H1 (cell line): ENCODE results near the gene NFYA. TPM values are rescaled to one million over a fixed set of nuclear protein-coding genes. Genes with fewer than 3 reads are reported as not detected.

Source experiments
- CTCF ChIA-PET: fragments of 300-600 bp; sonication (Branson Sonifier 250); formaldehyde crosslinking; loops from one replicate; lab custom pipeline; 2021; ENCODE audit not compliant: partially characterized antibody; lab: Charles Lee
- POLR2A ChIA-PET: fragments of 300-600 bp; sonication (Branson Sonifier 250); formaldehyde crosslinking; loops from one replicate; lab custom pipeline; 2021; ENCODE audit warnings: inconsistent platforms; ENCODE audit not compliant: partially characterized antibody; lab: Charles Lee
- DNase-seq, 2 experiments: peaks; one replicate each; pipeline versions ENCODE4 v3.0.0 to v3.0.0-alpha.2; 2010 to 2022; ENCODE audit warnings: low spot score in 2 of 2, low read depth in 1 of 2, mixed read lengths in 1 of 2
- FAIRE-seq: peaks from 2 replicates; lab custom pipeline; 2011; peaks lifted over from hg19 to GRCh38; lab: Jason Lieb, UNC
- H2AFZ ChIP-seq: 2 replicates; pipeline ENCODE4 v1.8.1; 2012; ENCODE audit warnings: low read length, inconsistent platforms
- H2AK5ac ChIP-seq: 2 replicates; pipeline ENCODE4 v1.6.1; 2013; ENCODE audit warnings: low read depth, low read length
- H2BK120ac ChIP-seq: replicated peaks from 2 replicates; pipeline ENCODE3; 2013; ENCODE audit warnings: low read depth, low read length, inconsistent platforms
- H2BK12ac ChIP-seq: 2 replicates; pipeline ENCODE4 v1.6.1; 2013; ENCODE audit warnings: low read depth, low read length
- H2BK15ac ChIP-seq: 2 replicates; pipeline ENCODE4 v1.6.1; 2013; ENCODE audit warnings: low read length
- H2BK20ac ChIP-seq: 2 replicates; pipeline ENCODE4 v1.6.1; 2013; ENCODE audit warnings: low read length
- H2BK5ac ChIP-seq: 2 replicates; pipeline ENCODE4 v1.6.1; 2013; ENCODE audit warnings: low read depth, low read length
- H3K14ac ChIP-seq: 2 replicates; pipeline ENCODE4 v1.6.1; 2013; ENCODE audit warnings: inconsistent platforms; ENCODE audit not compliant: insufficient read length
- H3K18ac ChIP-seq: 2 replicates; pipeline ENCODE4 v1.6.1; 2013; ENCODE audit warnings: low read length; ENCODE audit errors: extremely low read depth
- H3K23ac ChIP-seq: 2 replicates; pipeline ENCODE4 v1.6.1; 2013; ENCODE audit warnings: inconsistent platforms; ENCODE audit not compliant: insufficient read length
- H3K23me2 ChIP-seq: 2 replicates; pipeline ENCODE4 v1.6.1; 2013; ENCODE audit warnings: low read depth, low read length
- H3K27ac ChIP-seq: 2 replicates; pipeline ENCODE4 v1.6.1; 2011; ENCODE audit warnings: low read depth, low read length, inconsistent platforms
- H3K27me3 ChIP-seq, 4 experiments: replicated peaks in 1 of 4; 1 replicate in 1 of 4; 2 replicates in 3 of 4; pipeline versions ENCODE4 v1.6.1 to v1.8.1; 2011 to 2013; ENCODE audit warnings: low read length in 3 of 4, mild to moderate bottlenecking in 3 of 4, inconsistent platforms in 2 of 4, mixed read lengths in 2 of 4, moderate library complexity in 1 of 4; ENCODE audit not compliant: control insufficient read depth in 3 of 4, insufficient read depth in 3 of 4; ENCODE audit errors: extremely low read depth in 1 of 4
- H3K36me3 ChIP-seq, 4 experiments: 2 replicates each; pipeline versions ENCODE4 v1.6.1 to v1.8.1; 2011 to 2013; ENCODE audit warnings: mild to moderate bottlenecking in 4 of 4, low read length in 3 of 4, moderate library complexity in 2 of 4, control low read depth in 1 of 4, inconsistent platforms in 1 of 4; ENCODE audit not compliant: insufficient read depth in 4 of 4, control insufficient read depth in 2 of 4
- H3K4ac ChIP-seq: replicated peaks from 2 replicates; pipeline ENCODE3; 2013; ENCODE audit warnings: low read length, low read depth, mixed read lengths, inconsistent platforms; ENCODE audit not compliant: insufficient read length
- H3K4me1 ChIP-seq, 4 experiments: replicated peaks in 1 of 4; 1 replicate in 1 of 4; 2 replicates in 3 of 4; pipeline versions ENCODE4 v1.6.1 to v1.8.1; 2011 to 2013; ENCODE audit warnings: low read length in 3 of 4, inconsistent platforms in 2 of 4, mixed read lengths in 1 of 4; ENCODE audit not compliant: insufficient read depth in 4 of 4, control insufficient read depth in 3 of 4
- H3K4me2 ChIP-seq, 2 experiments: 2 replicates each; pipeline versions ENCODE4 v1.6.1 to v1.8.1; 2011 to 2013; ENCODE audit warnings: low read depth in 2 of 2, low read length in 2 of 2, control low read depth in 1 of 2, inconsistent platforms in 1 of 2, mild to moderate bottlenecking in 1 of 2; ENCODE audit not compliant: insufficient read depth in 1 of 2
- H3K4me3 ChIP-seq, 4 experiments: fragments of 200-600, 300-600 bp in 1 of 4; sonication (generic), shearing (Covaris generic), sonication (Bioruptor Twin) in 1 of 4; 2 replicates each; pipeline versions ENCODE4 v1.5.1 to v1.8.1; 2011 to 2016; ENCODE audit warnings: low read length in 4 of 4, low read depth in 3 of 4, control low read depth in 2 of 4, inconsistent platforms in 2 of 4, mild to moderate bottlenecking in 2 of 4, mixed read lengths in 1 of 4, moderate library complexity in 1 of 4; ENCODE audit not compliant: insufficient read depth in 2 of 4; ENCODE audit errors: extremely low read depth in 1 of 4
- H3K56ac ChIP-seq: replicated peaks from 2 replicates; pipeline ENCODE3; 2013; ENCODE audit warnings: low read depth, mild to moderate bottlenecking, mixed read lengths, low read length, inconsistent platforms; ENCODE audit not compliant: insufficient read length
- H3K79me1 ChIP-seq: 2 replicates; pipeline ENCODE4 v1.6.1; 2013; ENCODE audit warnings: low read depth, low read length, control low read depth
- H3K79me2 ChIP-seq, 2 experiments: 2 replicates each; pipeline versions ENCODE4 v1.6.1 to v1.8.1; 2012 to 2013; ENCODE audit warnings: low read length in 2 of 2, mild to moderate bottlenecking in 2 of 2, inconsistent platforms in 1 of 2; ENCODE audit not compliant: insufficient read depth in 2 of 2, control insufficient read depth in 1 of 2
- H3K9ac ChIP-seq, 4 experiments: replicated peaks in 1 of 4; 1 replicate in 1 of 4; 2 replicates in 3 of 4; pipeline versions ENCODE4 v1.6.1 to v1.8.1; 2011 to 2013; ENCODE audit warnings: low read depth in 3 of 4, low read length in 3 of 4, control low read depth in 2 of 4, mild to moderate bottlenecking in 2 of 4, moderate library complexity in 2 of 4, inconsistent platforms in 1 of 4; ENCODE audit errors: extremely low read depth in 1 of 4
- H3K9me3 ChIP-seq, 2 experiments: 2 replicates each; pipeline versions ENCODE4 v1.6.1 to v1.8.1; 2012 to 2013; ENCODE audit warnings: mild to moderate bottlenecking in 2 of 2, moderate library complexity in 2 of 2, control low read depth in 1 of 2, inconsistent platforms in 1 of 2, low read depth in 1 of 2, low read length in 1 of 2, mixed read lengths in 1 of 2; ENCODE audit not compliant: insufficient read depth in 2 of 2
- H4K20me1 ChIP-seq, 2 experiments: replicated peaks in 1 of 2; 2 replicates each; pipeline versions ENCODE3 to v1.8.1; 2011 to 2013; ENCODE audit warnings: inconsistent platforms in 2 of 2, low read length in 2 of 2, mild to moderate bottlenecking in 1 of 2; ENCODE audit not compliant: insufficient read depth in 2 of 2, control insufficient read depth in 1 of 2
- H4K5ac ChIP-seq: 2 replicates; pipeline ENCODE4 v1.6.1; 2013; ENCODE audit warnings: low read length, low read depth, mixed read lengths, inconsistent platforms; ENCODE audit not compliant: insufficient read length
- H4K8ac ChIP-seq: 2 replicates; pipeline ENCODE4 v1.8.0; 2013; ENCODE audit warnings: mild to moderate bottlenecking, moderate library complexity, low read length, inconsistent platforms; ENCODE audit not compliant: insufficient read depth; ENCODE audit errors: extremely low read depth
- H4K91ac ChIP-seq: replicated peaks from 2 replicates; pipeline ENCODE3; 2013; ENCODE audit warnings: low read length, mixed read lengths, inconsistent platforms; ENCODE audit not compliant: insufficient read length
- BRCA1 ChIP-seq: IDR thresholded peaks from 2 replicates; pipeline ENCODE4 v1.6.1; 2012; ENCODE audit warnings: low read depth, low read length, improper control_type of control experiment
- CBX5 ChIP-seq: fragments of 300-800, 300-1000 bp; sonication (generic); IDR thresholded peaks from 2 replicates; pipeline ENCODE4 v1.7.1; 2016; ENCODE audit warnings: antibody characterized with exemption, low read length, low read depth
- CBX8 ChIP-seq: fragments of 300-800, 300-1000 bp; sonication (generic); IDR thresholded peaks from 2 replicates; pipeline ENCODE4 v1.7.1; 2016; ENCODE audit warnings: low read depth, low read length, borderline replicate concordance
- CHD2 ChIP-seq: IDR thresholded peaks from 2 replicates; pipeline ENCODE4 v1.6.1; 2012; ENCODE audit warnings: low read length, improper control_type of control experiment
- FOSL1 ChIP-seq: IDR thresholded peaks from 2 replicates; pipeline ENCODE4 v1.6.1; 2011; ENCODE audit warnings: mild to moderate bottlenecking, low read depth, low read length, moderate library complexity; ENCODE audit not compliant: insufficient read depth
- GTF2F1 ChIP-seq: IDR thresholded peaks from 2 replicates; pipeline ENCODE4 v1.6.1; 2012; ENCODE audit warnings: low read depth, low read length, improper control_type of control experiment, borderline replicate concordance
- JUND ChIP-seq: IDR thresholded peaks from 2 replicates; pipeline ENCODE4 v1.6.1; 2011; ENCODE audit warnings: mild to moderate bottlenecking, improper control_type of control experiment, low read length
- NRF1 ChIP-seq: IDR thresholded peaks from 2 replicates; pipeline ENCODE4 v1.6.1; 2011; ENCODE audit warnings: mild to moderate bottlenecking, low read depth, low read length, improper control_type of control experiment
- POLR2A ChIP-seq, 2 experiments: IDR thresholded peaks; 1 replicate in 1 of 2; 2 replicates in 1 of 2; pipeline ENCODE4 v1.6.1; 2011; ENCODE audit warnings: low read depth in 2 of 2, low read length in 2 of 2, mild to moderate bottlenecking in 2 of 2; ENCODE audit errors: control extremely low read depth in 1 of 2
- RAD21 ChIP-seq, 2 experiments: IDR thresholded peaks in 1 of 2; conservative IDR thresholded peaks in 1 of 2; 2 replicates each; pipeline ENCODE4 v1.6.1; 2011; ENCODE audit warnings: low read depth in 2 of 2, low read length in 2 of 2, improper control_type of control experiment in 1 of 2, inconsistent platforms in 1 of 2, mild to moderate bottlenecking in 1 of 2, moderate library complexity in 1 of 2
- RFX5 ChIP-seq: IDR thresholded peaks from 2 replicates; pipeline ENCODE4 v1.6.1; 2011; ENCODE audit warnings: low read depth, low read length, improper control_type of control experiment, borderline replicate concordance
- SIN3A ChIP-seq, 2 experiments: IDR thresholded peaks in 1 of 2; conservative IDR thresholded peaks in 1 of 2; 2 replicates each; pipeline ENCODE4 v1.6.1; 2011 to 2012; ENCODE audit warnings: low read length in 2 of 2, improper control_type of control experiment in 1 of 2, low read depth in 1 of 2, mild to moderate bottlenecking in 1 of 2
- SIRT6 ChIP-seq: IDR thresholded peaks from one replicate; pipeline ENCODE4 v1.7.1; 2012; ENCODE audit warnings: low read length, inconsistent platforms
- SP4 ChIP-seq: IDR thresholded peaks from 2 replicates; pipeline ENCODE4 v1.6.1; 2012; ENCODE audit warnings: low read length, inconsistent platforms
- SUZ12 ChIP-seq: fragments of 200-600 bp; sonication (generic); IDR thresholded peaks from 2 replicates; pipeline ENCODE4 v1.6.1; 2012; ENCODE audit warnings: mild to moderate bottlenecking, inconsistent platforms, low read length, moderate library complexity, mixed read lengths
- TCF12 ChIP-seq: IDR thresholded peaks from 2 replicates; pipeline ENCODE4 v1.6.1; 2011; ENCODE audit warnings: low read depth, mild to moderate bottlenecking, low read length
- WGBS, 2 experiments: shearing (Covaris generic) in 1 of 2; methylation state at CpG; one replicate each; pipeline versions ENCODE4 v1.1.6 to v1.1.7; 2013 to 2015; ENCODE audit warnings: low lambda C conversion rate in 2 of 2, mixed read lengths in 2 of 2, inconsistent platforms in 1 of 2, low coverage in 1 of 2, missing lambda C conversion rate in 1 of 2; ENCODE audit not compliant: insufficient replicate concordance in 2 of 2, insufficient coverage in 1 of 2, insufficient read length in 1 of 2; ENCODE audit errors: extremely low coverage in 1 of 2, missing lambda C conversion rate in 1 of 2; 5-methylcytosine and 5-hydroxymethylcytosine counted together
- polyA plus RNA-seq, 7 experiments: library from polyadenylated mRNA; depleted of rRNA in 3 of 7; stranded (reverse) in 5 of 7; unstranded in 2 of 7; fragments of >200 nt in 5 of 7; fragments of 200-250 nt in 2 of 7; gene quantifications; 1 replicate in 5 of 7; 2 replicates in 1 of 7; 4 replicates in 1 of 7; pipeline versions ENCODE4 v1.2.1 to v1.2.3, GENCODE V29; 2011 to 2013; ENCODE audit warnings: missing spikeins in 2 of 7, mixed read lengths in 2 of 7
- total RNA-seq: library from RNA; stranded (reverse); fragmentation: NEBNext Ultra II Directional; extraction: Animal tissue kit (Norgen Biotek cat#: 25700); gene quantifications from 2 replicates; pipeline ENCODE4 v1.2.1, GENCODE V29; 2021

The NFYA gene
- total and polyA plus RNA-seq, 2 of the 8 experiments (the other 6 are each of a cell fraction or from before 2014, with no cell fraction given) = 19.8 to 33.7 TPM

GRCh38 chr6:41050536-41050935 is 22.2 kb upstream of the NFYA start:
- Histone ChIP-seq H3K14ac (no peak overlapping the region), H3K56ac (no peak overlapping the region), H2BK15ac (no peak overlapping the region), H2BK5ac (no peak overlapping the region), H3K9ac (no peak overlapping the region), H3K79me1 (no peaks in the 10 kb centered on the region), H3K9me3 (no peaks in the 10 kb centered on the region), H3K36me3 (no peaks in the 10 kb centered on the region), H2BK20ac (no peak overlapping the region), H3K4me2 (no peak overlapping the region), H3K79me2 (no peaks in the 10 kb centered on the region), H3K27me3 (no peaks in the 10 kb centered on the region), H3K4me1 (peaks cover 0 to 5% (median 0%) of the 10 kb centered on the region in 4 experiments; a peak in 2 of 7 replicates), H3K4ac (no peak overlapping the region), H2AK5ac (no peak overlapping the region), H4K20me1 (no peaks in the 10 kb centered on the region), H2BK12ac (no peak overlapping the region), H4K5ac (no peak overlapping the region), H4K91ac (no peak overlapping the region), H3K18ac (no peak overlapping the region), H3K27ac (no peak overlapping the region), H3K23ac (no peak overlapping the region), H2AFZ (no peak overlapping the region), H2BK120ac (no peak overlapping the region), H3K4me3 (no peak overlapping the region), H4K8ac (no peak overlapping the region), H3K23me2 (no peaks in the 10 kb centered on the region)
- DNase-seq (no peak), FAIRE-seq (no peak)
- WGBS, 2 experiments = 90% methylated on average over 3 of the region's 3 CpGs; no CpG with 5 or more reads in 1 of the 2 experiments
- TF ChIP-seq RAD21 (IDR thresholded peaks at IDR 0.05 in 1 of 2, conservative IDR thresholded peaks at IDR 0.05 in 1 of 2; ENCODE audit: low read depth in 2 of 2, low read length in 2 of 2) (no peak), CHD2 (no peak), SUZ12 (no peak), CBX8 (no peak), SP4 (no peak), CBX5 (no peak), FOSL1 (no peak), GTF2F1 (no peak), BRCA1 (no peak), RFX5 (no peak), JUND (no peak), POLR2A (IDR thresholded peaks at IDR 0.05; ENCODE audit: control extremely low read depth in 1 of 2, low read depth in 2 of 2, low read length in 2 of 2) (no peak), SIN3A (conservative IDR thresholded peaks at IDR 0.05 in 1 of 2, IDR thresholded peaks at IDR 0.05 in 1 of 2; ENCODE audit: low read depth in 1 of 2, low read length in 2 of 2) (no peak), TCF12 (no peak), SIRT6 (no peak), NRF1 (no peak)
- CTCF ChIA-PET = interaction anchor here (0.9 to 2.6 kb wide), 3 partner anchors 9 to 23 kb away, joined by 3 to 18 read pairs (median 10); partner anchors contain the start of gene UNC5CL
- POLR2A ChIA-PET = no interaction called here
